GM23338 (cell line): ENCODE results near the gene DYNLT4.

ENCODE experiments used
- CREB1 ChIP-seq: fragments of 250-450 bp; sonication (Bioruptor Pico); IDR thresholded peaks from 2 replicates; pipeline ENCODE4 v1.5.0; 2020; ENCODE audit warnings: low read depth, mild to moderate bottlenecking, moderate library complexity
- CTCF ChIP-seq, 2 experiments: fragments of 200-600 bp in 1 of 2; sonication (generic) in 1 of 2; conservative IDR thresholded peaks; 2 replicates each; pipeline versions ENCODE4 v1.5.1 to v1.6.1; 2016 to 2017; ENCODE audit warnings: antibody characterized with exemption in 2 of 2, low read depth in 2 of 2, mild to moderate bottlenecking in 2 of 2, moderate library complexity in 1 of 2
- ETS1 ChIP-seq: IDR thresholded peaks from 2 replicates; pipeline ENCODE4 v1.6.1; 2016; ENCODE audit warnings: antibody characterized with exemption
- EZH2 ChIP-seq: fragments of 200-600 bp; sonication (generic); IDR thresholded peaks from one replicate; pipeline ENCODE4 v1.8.0; 2017; ENCODE audit warnings: antibody characterized with exemption, mild to moderate bottlenecking, low read depth; ENCODE audit not compliant: unreplicated experiment
- EZH2phosphoT487 ChIP-seq: fragments of 200-600 bp; sonication (generic); IDR thresholded peaks from one replicate; pipeline ENCODE4 v1.8.1; 2018; ENCODE audit warnings: antibody characterized with exemption; ENCODE audit not compliant: unreplicated experiment
- JUNB ChIP-seq: IDR thresholded peaks from one replicate; pipeline ENCODE4 v1.6.1; 2016; ENCODE audit warnings: antibody characterized with exemption; ENCODE audit not compliant: unreplicated experiment
- NANOG ChIP-seq: IDR thresholded peaks from 2 replicates; pipeline ENCODE4 v1.6.1; 2016; ENCODE audit warnings: antibody characterized with exemption, borderline replicate concordance
- POLR2AphosphoS5 ChIP-seq: IDR thresholded peaks from 2 replicates; pipeline ENCODE4 v1.6.1; 2016; ENCODE audit warnings: antibody characterized with exemption, low read depth
- REST ChIP-seq: IDR thresholded peaks from one replicate; pipeline ENCODE4 v1.6.1; 2018; ENCODE audit warnings: antibody characterized with exemption; ENCODE audit not compliant: unreplicated experiment
- ZNF114 ChIP-seq: fragments of 250-450 bp; sonication (Bioruptor Pico); IDR thresholded peaks from 2 replicates; pipeline ENCODE4 v1.5.0; 2020; ENCODE audit warnings: mild to moderate bottlenecking, moderate library complexity
- ZNF331 ChIP-seq: fragments of 250-450 bp; sonication (Bioruptor Pico); IDR thresholded peaks from 2 replicates; pipeline ENCODE4 v1.5.0; 2020; ENCODE audit warnings: low read depth, mild to moderate bottlenecking, moderate library complexity

GRCh38 chr1:44805311-44806024, 1.7 kb downstream of the DYNLT4 start:
- TF ChIP-seq CTCF (conservative IDR thresholded peaks at IDR 0.05; ENCODE audit: low read depth in 2 of 2) = peak; percentile 42 to 49
- no peak for TF ChIP-seq ETS1
- TF ChIP-seq EZH2phosphoT487 = no peak
- TF ChIP-seq REST = no peak
- no peak for TF ChIP-seq EZH2
- TF ChIP-seq POLR2AphosphoS5 = no peak
- TF ChIP-seq NANOG = no peak
- no peak for TF ChIP-seq CREB1 (CRISPR knock-in tag)
- no peak for TF ChIP-seq ZNF114 (CRISPR knock-in tag)
- no peak for TF ChIP-seq JUNB
- TF ChIP-seq ZNF331 = no peak
